ENCODE data around the gene TAAR1.
"Not testable (repeated sequence)": the region's sequence is repeated elsewhere in the genome, so short reads cannot be mapped to it uniquely, and the experiment has no call there.

- TF ChIP-seq YY1 (IDR thresholded peaks at IDR 0.05; ENCODE audit: insufficient read depth, insufficient read length); ZNF274 (IDR thresholded peaks at IDR 0.05; ENCODE audit: low read depth, low read length); SUZ12 (IDR thresholded peaks at IDR 0.05; ENCODE audit: extremely low read depth, insufficient read depth, insufficient read length): not testable (repeated sequence)
Measured at GRCh38 chr6:132706756-132707155, 47.8 kb upstream of the TAAR1 start.
